Activated naive CD4-positive, alpha-beta T cell treated with anti-CD3 and anti-CD28 coated beads for 36 hours (primary cell): Measurements from ENCODE around the gene FKBP9. TPM values are rescaled to one million over a fixed set of nuclear protein-coding genes. Genes with fewer than 3 reads are reported as not detected.
A peak's percentile ranks its signal among the peaks of the same experiment; 100 is the strongest.

Experiments used
- CTCF ChIA-PET: fragments of 350-600 bp; sonication (Branson Sonifier 250); formaldehyde crosslinking; loops from one replicate; lab custom pipeline; 2021; ENCODE audit warnings: antibody characterized with exemption; lab: Charles Lee
- DNase-seq: peaks from one replicate; pipeline ENCODE4 v3.0.0-alpha.2; 2020
- H3K27ac Mint-ChIP-seq: one replicate; pipeline ENCODE4 v1.8.0; 2021; ENCODE audit warnings: mild to moderate bottlenecking, mixed read lengths
- H3K27me3 Mint-ChIP-seq: one replicate; pipeline ENCODE4 v1.8.0; 2021; ENCODE audit warnings: low read depth, mixed read lengths
- H3K36me3 Mint-ChIP-seq: one replicate; pipeline ENCODE4 v1.8.0; 2021; ENCODE audit warnings: low read depth, mixed read lengths
- H3K4me1 Mint-ChIP-seq: one replicate; pipeline ENCODE4 v1.8.0; 2021; ENCODE audit warnings: low read depth, mixed read lengths
- H3K4me3 Mint-ChIP-seq: one replicate; pipeline ENCODE4 v1.8.0; 2021; ENCODE audit warnings: mild to moderate bottlenecking, moderate library complexity, mixed read lengths
- H3K9me3 Mint-ChIP-seq: one replicate; pipeline ENCODE4 v1.8.0; 2021; ENCODE audit warnings: mixed read lengths
- intact Hi-C: fragments of 100-400 bp; cut with micrococcal nuclease; formaldehyde crosslinking; loops from one replicate; pipeline ENCODE4 v1.15.1; 2023
- total RNA-seq, 2 experiments: library from RNA; stranded (reverse); gene quantifications; one replicate each; pipeline ENCODE4 v1.2.3, GENCODE V29; 2021

FKBP9 gene
- total RNA-seq, 2 experiments from 2014 or later, result 0.62 to 0.64 TPM

DNA sequence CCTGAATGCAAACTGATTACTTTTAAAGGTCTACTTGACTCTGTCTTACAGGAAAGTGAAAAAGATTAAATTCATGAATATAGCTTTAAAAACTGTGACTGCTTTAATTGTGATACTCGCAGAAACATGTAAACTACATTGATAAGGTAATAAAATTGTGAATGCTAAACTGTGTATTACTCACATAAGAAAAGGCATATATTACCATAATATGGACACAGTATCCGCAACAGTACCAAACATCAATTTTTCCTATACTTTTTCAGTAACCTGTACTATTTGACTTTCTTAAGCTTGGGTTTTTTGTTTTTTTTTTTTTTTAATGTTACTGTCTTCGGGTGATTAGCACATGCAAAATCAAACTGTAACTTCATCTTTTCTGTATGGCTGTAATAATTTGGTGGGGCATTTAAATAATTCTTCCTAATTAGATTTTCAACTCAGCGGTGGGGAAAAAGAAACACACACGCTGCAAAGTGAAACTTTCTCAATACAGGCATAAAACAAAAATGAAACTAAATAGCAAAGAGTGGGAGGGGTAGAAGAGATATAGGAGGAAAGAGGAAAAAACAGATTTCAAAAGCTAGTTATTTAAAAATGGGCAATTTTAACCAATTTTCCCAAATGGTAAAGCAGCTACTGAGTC is 82.1 kb downstream of the FKBP9 start:
- Mint-ChIP-seq H3K4me1 (peaks cover 50% of the 10 kb centered on the region), H3K36me3 (peaks cover 5% of the 10 kb centered on the region), H3K4me3 (peak overlapping the region; percentile 75), H3K27ac (peak overlapping the region; percentile 78), H3K9me3 (no peaks in the 10 kb centered on the region), H3K27me3 (no peaks in the 10 kb centered on the region)
- CTCF ChIA-PET, result interaction anchor here (1.0 to 3.2 kb wide), 4 partner anchors 23 to 193 kb away, joined by 3 to 17 read pairs (median 8); partner anchors contain the start of genes NT5C3A and RP9
- intact Hi-C loops, result loop anchor here (1.0 kb wide), 2 partner anchors 11 to 134 kb away; no protein-coding TSS in a partner anchor
- no peak for DNase-seq

DNA sequence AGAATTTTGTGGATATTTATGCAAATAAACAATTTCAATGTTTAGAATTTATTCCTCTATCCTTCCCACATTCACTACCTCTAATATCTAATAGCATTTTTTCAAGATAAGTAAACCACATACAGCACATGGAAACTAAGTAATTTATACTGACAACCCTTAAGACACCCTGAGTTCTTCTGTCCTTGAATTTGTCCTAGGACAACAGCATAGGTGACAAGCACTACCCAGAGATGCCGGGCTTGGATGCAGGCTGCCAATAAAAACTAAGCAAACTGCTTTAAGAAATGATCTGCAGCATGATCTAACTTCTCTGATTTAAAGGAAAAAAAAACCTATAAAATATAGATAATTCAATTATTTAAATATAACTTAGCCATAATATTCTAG is 82.7 kb downstream of the FKBP9 start:
- peaks cover 50% of the 10 kb centered on the region for H3K4me1 Mint-ChIP-seq
- CTCF ChIA-PET, result interaction anchor here (0.7 to 3.2 kb wide), 8 partner anchors 10 to 275 kb away, joined by 3 to 17 read pairs (median 4); partner anchors contain the start of genes NT5C3A and RP9
- peak overlapping the region; percentile 78 for H3K27ac Mint-ChIP-seq
- intact Hi-C loops, result loop anchor here (1.0 to 5.0 kb wide), 9 partner anchors 10 to 548 kb away; partner anchors contain the start of genes BBS9, LSM5 and RP9
- H3K27me3 Mint-ChIP-seq, result no peaks in the 10 kb centered on the region
- H3K36me3 Mint-ChIP-seq, result peaks cover 2% of the 10 kb centered on the region
- DNase-seq, result no peak
- peak overlapping the region; percentile 75 for H3K4me3 Mint-ChIP-seq
- H3K9me3 Mint-ChIP-seq, result no peaks in the 10 kb centered on the region

DNA sequence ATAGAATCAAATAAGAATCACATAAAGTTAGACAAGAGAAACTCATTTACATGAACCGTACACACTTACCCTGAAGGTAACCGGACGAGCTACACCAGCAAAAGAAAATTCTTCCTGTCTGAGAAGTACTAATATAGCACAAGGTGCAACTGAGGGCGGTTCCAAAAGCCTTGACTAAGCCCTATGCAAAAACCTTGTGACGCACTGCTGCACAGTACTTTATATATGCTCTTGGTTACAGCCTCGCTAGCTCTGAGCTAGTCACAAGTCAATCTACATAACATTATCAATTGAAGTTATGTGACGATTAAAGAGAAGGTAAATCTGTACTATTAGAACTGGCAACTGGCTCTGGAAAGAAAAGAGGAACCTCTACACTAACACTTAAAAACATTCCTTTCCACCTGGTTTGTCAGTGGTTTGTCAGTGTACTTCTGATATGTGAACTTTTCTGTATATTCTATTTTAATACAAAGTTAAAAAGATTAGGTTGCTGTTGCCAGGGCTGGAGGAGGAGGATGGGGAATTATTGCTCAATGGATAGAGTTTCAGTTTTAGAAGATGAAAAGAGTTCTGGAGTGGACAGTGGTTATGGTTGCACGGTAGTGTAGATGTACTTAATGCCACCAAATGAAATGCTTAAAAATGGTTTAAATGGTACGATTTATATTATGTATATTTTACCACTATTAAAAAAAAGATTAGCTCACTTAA is 83.7 kb downstream of the FKBP9 start:
- intact Hi-C loops, result loop anchor here (1.0 to 5.0 kb wide), 8 partner anchors 13 to 549 kb away; partner anchors contain the start of genes BBS9, LSM5 and RP9
- peaks cover 47% of the 10 kb centered on the region for H3K4me1 Mint-ChIP-seq
- CTCF ChIA-PET, result interaction anchor here (0.7 to 3.2 kb wide), 7 partner anchors 9 to 276 kb away, joined by 3 to 17 read pairs (median 4); partner anchors contain the start of gene RP9
- H3K9me3 Mint-ChIP-seq, result no peaks in the 10 kb centered on the region
- peak; percentile 84 for DNase-seq
- H3K4me3 Mint-ChIP-seq, result peak overlapping the region; percentile 69
- peak overlapping the region; percentile 86 for H3K27ac Mint-ChIP-seq
- H3K36me3 Mint-ChIP-seq, result peaks cover 3% of the 10 kb centered on the region
- no peaks in the 10 kb centered on the region for H3K27me3 Mint-ChIP-seq

DNA sequence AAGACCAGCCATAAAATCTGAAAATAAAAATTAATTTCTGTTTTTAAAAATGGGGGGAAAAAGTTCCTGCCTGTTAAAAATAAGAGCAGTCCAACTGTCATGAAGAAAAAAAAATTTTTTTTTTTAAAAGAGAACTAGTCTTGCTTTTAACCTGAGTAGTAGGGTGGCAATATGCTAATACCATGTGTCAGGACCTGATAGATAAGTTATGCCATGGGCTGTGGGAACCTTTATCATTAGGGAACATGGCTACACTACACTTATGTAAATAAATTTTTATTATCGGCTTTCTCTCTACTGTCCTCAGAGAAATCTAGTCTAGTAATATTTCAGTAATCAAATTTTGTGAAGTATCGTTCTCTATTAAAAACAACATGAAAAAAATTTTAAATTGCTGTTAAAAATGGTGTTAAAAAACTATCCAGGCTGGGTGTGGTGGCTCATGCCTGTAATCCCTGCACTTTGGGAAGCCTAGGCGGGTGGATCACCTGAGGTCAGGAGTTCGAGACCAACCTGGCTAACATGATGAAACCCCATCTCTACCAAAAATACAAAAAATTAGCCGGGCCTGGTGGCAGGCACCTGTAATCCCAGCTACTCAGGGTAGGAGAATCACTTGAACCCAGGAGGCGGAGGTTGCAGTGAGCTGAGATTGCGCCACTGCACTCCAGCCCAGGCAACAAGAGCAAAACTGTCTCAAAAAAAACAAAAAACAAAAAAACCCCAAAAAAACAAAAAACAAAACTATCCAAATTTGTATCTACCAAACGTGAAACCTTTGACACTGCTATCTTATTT is 84.6 kb downstream of the FKBP9 start:
- intact Hi-C loops, result loop anchor here (1.0 to 5.0 kb wide), 3 partner anchors 12 to 550 kb away; partner anchors contain the start of gene LSM5
- no peak for DNase-seq
- Mint-ChIP-seq H3K27ac (no peak overlapping the region), H3K36me3 (peaks cover 2% of the 10 kb centered on the region), H3K9me3 (no peaks in the 10 kb centered on the region), H3K4me1 (peaks cover 43% of the 10 kb centered on the region), H3K27me3 (no peaks in the 10 kb centered on the region), H3K4me3 (no peak overlapping the region)
- CTCF ChIA-PET, result interaction anchor here (1.0 to 3.2 kb wide), 3 partner anchors 11 to 66 kb away, joined by 3 to 17 read pairs (median 4); partner anchors contain the start of gene RP9

DNA sequence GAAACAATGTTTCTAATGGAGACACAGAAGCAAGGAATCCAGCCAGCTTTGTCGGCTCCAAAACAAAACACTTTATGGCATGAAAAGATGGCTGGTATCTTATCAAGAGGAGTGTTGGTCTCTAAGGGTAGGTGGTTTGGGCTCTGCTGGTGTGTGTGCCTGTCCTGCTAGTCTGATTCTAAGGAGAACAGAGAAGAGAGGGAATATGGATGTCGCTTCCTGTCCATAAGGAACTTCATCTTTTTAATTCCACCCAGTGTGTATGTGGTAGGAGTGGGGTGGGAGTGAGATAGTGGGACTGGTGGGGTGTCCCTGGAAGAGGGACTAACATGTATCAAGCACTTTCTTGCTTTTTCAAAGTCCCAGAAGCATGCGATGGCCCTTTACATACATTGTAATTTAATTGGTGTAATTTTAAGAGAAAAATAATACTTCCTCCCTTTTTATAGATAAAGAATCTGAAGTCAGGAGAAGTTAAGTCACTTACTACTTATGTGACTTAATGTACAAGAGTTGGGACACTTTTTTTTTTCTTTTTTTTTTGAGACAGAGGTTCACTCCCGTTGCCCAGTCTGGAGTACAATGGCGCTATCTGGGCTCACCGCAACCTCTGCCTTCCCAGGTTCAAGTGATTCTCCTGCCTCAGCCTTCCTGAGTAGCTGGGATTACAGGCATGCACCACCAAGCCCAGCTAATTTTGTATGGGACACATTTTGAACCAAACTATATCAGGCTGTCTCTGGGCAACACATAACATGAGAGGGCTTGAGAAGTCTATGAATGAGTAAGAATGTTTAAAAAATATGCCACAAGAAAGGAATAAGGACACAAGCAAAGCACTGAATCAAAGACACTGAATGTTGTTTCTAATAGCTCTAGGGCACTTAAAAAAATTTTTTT is 86.5 kb downstream of the FKBP9 start:
- Mint-ChIP-seq H3K4me3 (no peak overlapping the region), H3K36me3 (peaks cover 2% of the 10 kb centered on the region), H3K9me3 (no peaks in the 10 kb centered on the region), H3K4me1 (peaks cover 41% of the 10 kb centered on the region), H3K27ac (no peak overlapping the region), H3K27me3 (no peaks in the 10 kb centered on the region)
- CTCF ChIA-PET, result no interaction called here
- intact Hi-C loops, result loop anchor here (5.0 kb wide), 1 partner anchor 551 kb away; the partner anchor contains the start of gene LSM5
- no peak for DNase-seq

DNA sequence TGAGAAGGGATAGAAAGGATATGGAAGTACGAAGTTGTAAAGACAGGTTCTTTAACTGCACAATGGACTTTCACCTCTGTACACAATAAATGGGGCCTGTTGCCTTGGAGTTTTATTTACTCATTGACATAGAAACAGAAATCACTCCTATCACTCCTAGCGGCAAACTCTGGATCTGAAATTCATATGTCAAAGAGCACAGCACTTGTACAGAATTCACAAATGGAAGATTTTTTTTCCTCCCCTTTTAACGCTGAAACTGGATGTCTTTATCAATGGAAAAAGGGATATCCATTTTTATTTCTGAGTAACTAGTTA is 87.1 kb downstream of the FKBP9 start:
- H3K27me3 Mint-ChIP-seq, result no peaks in the 10 kb centered on the region
- no peaks in the 10 kb centered on the region for H3K9me3 Mint-ChIP-seq
- H3K36me3 Mint-ChIP-seq, result peaks cover 2% of the 10 kb centered on the region
- no peak overlapping the region for H3K27ac Mint-ChIP-seq
- DNase-seq, result no peak
- intact Hi-C loops, result loop anchor here (5.0 kb wide), 1 partner anchor 552 kb away; the partner anchor contains the start of gene LSM5
- H3K4me3 Mint-ChIP-seq, result no peak overlapping the region
- CTCF ChIA-PET, result interaction anchor here (0.7 kb wide), 1 partner anchor 1780 kb away, joined by 3 read pairs; no protein-coding TSS in a partner anchor
- H3K4me1 Mint-ChIP-seq, result peaks cover 40% of the 10 kb centered on the region

DNA sequence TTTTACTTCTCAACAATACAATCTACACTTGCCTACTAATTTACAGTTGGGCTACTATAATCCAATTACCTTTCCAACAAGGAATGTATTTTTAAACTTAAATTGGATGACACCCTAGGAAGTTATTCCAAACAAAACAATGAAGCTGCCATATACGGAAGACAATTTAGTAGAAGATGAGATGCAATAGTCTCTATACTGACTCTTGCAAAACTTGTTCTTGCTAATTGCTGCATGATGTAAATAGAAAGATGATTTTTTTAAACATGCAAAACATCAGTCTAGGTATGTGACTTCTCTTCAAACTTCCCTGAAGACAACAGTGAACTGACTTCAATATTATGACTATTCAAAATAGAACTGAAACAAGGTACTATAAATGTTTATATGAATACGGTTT is 87.7 kb downstream of the FKBP9 start:
- no peaks in the 10 kb centered on the region for H3K27me3 Mint-ChIP-seq
- no peak for DNase-seq
- peaks cover 2% of the 10 kb centered on the region for H3K36me3 Mint-ChIP-seq
- peaks cover 34% of the 10 kb centered on the region for H3K4me1 Mint-ChIP-seq
- CTCF ChIA-PET, result interaction anchor here (0.7 kb wide), 1 partner anchor 1779 kb away, joined by 3 read pairs; no protein-coding TSS in a partner anchor
- no peak overlapping the region for H3K4me3 Mint-ChIP-seq
- intact Hi-C loops, result loop anchor here (5.0 kb wide), 1 partner anchor 553 kb away; the partner anchor contains the start of gene LSM5
- H3K9me3 Mint-ChIP-seq, result no peaks in the 10 kb centered on the region
- H3K27ac Mint-ChIP-seq, result peak overlapping the region; percentile 26

DNA sequence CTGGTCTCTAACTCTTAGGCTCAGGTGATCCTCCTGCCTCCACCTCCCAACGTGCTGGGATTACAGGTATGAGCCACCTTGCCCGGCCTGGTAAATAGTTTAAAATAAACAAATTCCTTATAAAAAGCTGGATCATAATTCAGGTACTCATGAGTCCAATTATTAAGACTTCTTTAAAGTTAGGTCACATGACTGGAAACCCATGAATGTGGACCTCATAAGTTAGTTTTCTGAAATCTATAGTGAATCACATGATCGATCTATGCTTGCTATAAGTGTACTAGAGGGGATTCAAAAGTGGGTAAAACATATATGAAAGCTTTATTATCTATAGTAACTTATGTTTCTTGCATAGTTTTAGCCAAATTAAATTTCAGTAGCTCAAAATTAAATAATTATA is 91.0 kb downstream of the FKBP9 start:
- Mint-ChIP-seq H3K4me1 (peaks cover 50% of the 10 kb centered on the region), H3K36me3 (peaks cover 2% of the 10 kb centered on the region), H3K4me3 (no peak overlapping the region), H3K27me3 (no peaks in the 10 kb centered on the region), H3K9me3 (no peaks in the 10 kb centered on the region), H3K27ac (no peak overlapping the region)
- CTCF ChIA-PET, result interaction anchor here (0.9 to 2.5 kb wide), 4 partner anchors 22 to 202 kb away, joined by 4 to 11 read pairs (median 6); partner anchors contain the start of gene RP9
- intact Hi-C loops, result no loop called here
- DNase-seq, result no peak

DNA sequence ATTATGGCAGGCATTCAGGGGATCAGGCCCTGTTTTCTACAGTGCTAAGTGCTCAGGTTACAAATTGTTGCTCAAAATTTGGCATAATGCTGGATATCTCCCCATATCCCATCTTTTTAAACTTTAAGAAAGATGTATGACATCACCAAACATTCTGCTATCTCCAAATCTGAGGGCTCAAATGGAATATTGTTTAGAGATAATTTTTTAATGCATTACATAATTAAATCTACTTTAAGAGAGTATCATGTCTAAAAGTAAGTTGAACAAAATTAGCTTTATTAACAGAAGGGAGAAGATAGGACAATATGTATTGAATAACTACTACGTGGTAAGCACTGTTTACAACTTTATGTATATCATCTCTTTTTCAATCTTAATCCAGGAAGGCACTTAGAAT is 91.5 kb downstream of the FKBP9 start:
- H3K36me3 Mint-ChIP-seq, result peaks cover 2% of the 10 kb centered on the region

DNA sequence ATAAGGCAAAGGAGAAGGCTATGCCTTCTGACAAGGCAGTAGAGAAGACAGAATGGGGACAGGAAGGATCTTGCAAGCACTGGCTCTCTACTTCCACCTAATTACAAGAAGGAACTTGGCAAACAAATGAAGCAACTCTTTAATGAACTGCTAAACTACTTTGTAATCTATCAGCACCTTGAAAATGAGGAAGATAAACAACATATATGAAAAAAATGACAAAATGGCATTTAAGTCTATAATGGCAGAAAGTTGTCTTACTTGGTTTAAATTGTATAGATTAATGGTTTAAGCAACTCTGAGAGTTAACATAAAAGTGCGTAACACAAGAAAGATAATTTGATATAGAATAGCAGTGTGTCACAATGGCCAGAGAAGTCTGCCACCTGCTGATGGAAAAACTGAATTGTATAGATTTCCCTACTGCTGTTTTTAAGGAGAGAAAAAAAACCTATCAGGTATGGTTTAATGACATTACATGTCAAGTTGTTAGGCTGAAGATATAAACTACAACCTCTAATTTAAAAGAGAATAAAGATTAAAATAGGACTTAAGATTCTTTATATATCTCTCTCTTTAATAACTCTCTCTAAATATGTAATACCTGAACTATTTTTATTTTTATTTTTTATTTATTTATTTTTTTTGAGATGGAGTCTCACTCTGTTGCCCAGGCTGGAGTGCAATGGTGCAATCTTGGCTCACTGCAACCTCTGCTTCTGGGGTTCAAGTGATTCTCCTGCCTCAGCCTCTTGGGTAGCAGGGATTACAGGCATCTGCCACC is 93.5 kb downstream of the FKBP9 start:
- H3K4me1 Mint-ChIP-seq, result peaks cover 54% of the 10 kb centered on the region
- H3K9me3 Mint-ChIP-seq, result no peaks in the 10 kb centered on the region
- no peaks in the 10 kb centered on the region for H3K27me3 Mint-ChIP-seq
- H3K27ac Mint-ChIP-seq, result no peak overlapping the region
- H3K4me3 Mint-ChIP-seq, result no peak overlapping the region
- CTCF ChIA-PET, result no interaction called here
- intact Hi-C loops, result loop anchor here (1.0 to 5.0 kb wide), 7 partner anchors 11 to 358 kb away; partner anchors contain the start of gene RP9
- peak; percentile 38 for DNase-seq
- peaks cover 2% of the 10 kb centered on the region for H3K36me3 Mint-ChIP-seq

More for the DNA sequence above, 91.5 kb downstream of the FKBP9 start:
- Mint-ChIP-seq H3K27me3 (no peaks in the 10 kb centered on the region), H3K4me1 (peaks cover 48% of the 10 kb centered on the region), H3K4me3 (no peak overlapping the region), H3K27ac (no peak overlapping the region), H3K9me3 (no peaks in the 10 kb centered on the region)
- intact Hi-C loops, result no loop called here
- CTCF ChIA-PET, result interaction anchor here (0.7 to 2.5 kb wide), 6 partner anchors 8 to 202 kb away, joined by 3 to 11 read pairs (median 4); partner anchors contain the start of gene RP9
- no peak for DNase-seq
